K562 (cell line): ENCODE data around the gene PPT2. TPM values are rescaled to one million over a fixed set of nuclear protein-coding genes. Genes with fewer than 3 reads are reported as not detected.
A peak's percentile ranks its signal among the peaks of the same experiment; 100 is the strongest.

ENCODE experiments used
- CBX2 ChIP-seq: fragments of 200-600 bp; sonication (generic); IDR thresholded peaks from one replicate; pipeline ENCODE4 v1.6.1; 2012; ENCODE audit warnings: mild to moderate bottlenecking, low read length, inconsistent platforms; ENCODE audit not compliant: insufficient read depth, poor library complexity, severe bottlenecking
- HEY1 ChIP-seq: fragments of 250-450 bp; sonication (Bioruptor Pico); IDR thresholded peaks from 2 replicates; pipeline ENCODE4 v1.5.0; 2020; ENCODE audit warnings: mild to moderate bottlenecking, moderate library complexity, borderline replicate concordance
- L3MBTL2 ChIP-seq: fragments of 450-650 bp; IDR thresholded peaks from 2 replicates; pipeline ENCODE4 v1.6.1; 2016; ENCODE audit warnings: mild to moderate bottlenecking, moderate library complexity
- RBBP5 ChIP-seq: fragments of 200-600 bp; sonication (generic); IDR thresholded peaks from 2 replicates; pipeline ENCODE4 v1.6.1; 2012; ENCODE audit warnings: borderline replicate concordance, mild to moderate bottlenecking, low read length, control low read depth, inconsistent platforms; ENCODE audit not compliant: insufficient read depth, poor library complexity, severe bottlenecking
- RBFOX2 ChIP-seq: fragments of 200-400 bp; formaldehyde crosslinking; IDR thresholded peaks from 2 replicates; pipeline ENCODE4 v1.6.1; 2017; ENCODE audit warnings: low read depth, mild to moderate bottlenecking, low read length, moderate library complexity
- ZNF445 ChIP-seq: fragments of 250-450 bp; sonication (Bioruptor Pico); IDR thresholded peaks from 2 replicates; pipeline ENCODE4 v1.4.0; 2020; ENCODE audit warnings: low read depth, mild to moderate bottlenecking, moderate library complexity
- polyA plus RNA-seq, 8 experiments: library from polyadenylated mRNA; depleted of rRNA in 4 of 8; stranded (reverse) in 5 of 8; unstranded in 3 of 8; fragments of >200 nt; fragmentation: Nextera tagmentation in 2 of 8; fragmentation: Illumina TruSeq in 1 of 8; extraction: Ambion mirVana in 2 of 8; extraction: Trizol in 1 of 8; gene quantifications; 2 replicates each; pipeline versions ENCODE4 v1.2.1 to v1.2.3, GENCODE V29; 2011 to 2014; ENCODE audit warnings: inconsistent platforms in 1 of 8, missing spikeins in 1 of 8
- total RNA-seq, 7 experiments: library from RNA; depleted of rRNA in 6 of 7; stranded (reverse); fragments of >200 nt in 6 of 7; fragmentation: Illumina TruSeq in 2 of 7; extraction: Trizol in 2 of 7; gene quantifications; 2 replicates each; pipeline versions ENCODE4 v1.2.1 to v1.2.3, GENCODE V29; 2011 to 2021; ENCODE audit warnings: low replicate concordance in 1 of 7
- TF ChIP-seq, protein P1 (sequence below): fragments of 250-450 bp; sonication (Bioruptor Pico); IDR thresholded peaks from 2 replicates; pipeline ENCODE4 v1.8.0; 2021; ENCODE audit warnings: moderate library complexity, mild to moderate bottlenecking, inconsistent platforms
- TF ChIP-seq, protein P2 (sequence below): sonication (generic); formaldehyde crosslinking; IDR thresholded peaks from 2 replicates; pipeline ENCODE4 v1.5.0; 2020; ENCODE audit warnings: missing genetic modification reagents
- TF ChIP-seq, protein P3 (sequence below), 2 experiments: fragments of 450-650 bp in 1 of 2; sonication (generic) in 1 of 2; formaldehyde crosslinking in 1 of 2; IDR thresholded peaks; 2 replicates each; pipeline versions ENCODE4 v1.7.1 to v1.9.0; 2016 to 2022; ENCODE audit warnings: inconsistent platforms in 1 of 2, mild to moderate bottlenecking in 1 of 2, missing genetic modification reagents in 1 of 2
- TF ChIP-seq, protein P4 (sequence below): fragments of 450-650 bp; IDR thresholded peaks from 2 replicates; pipeline ENCODE4 v1.7.0; 2016; ENCODE audit warnings: borderline replicate concordance
- TF ChIP-seq, protein P5 (sequence below): fragments of 450-650 bp; formaldehyde crosslinking; IDR thresholded peaks from 2 replicates; pipeline ENCODE4 v1.4.0; 2020; ENCODE audit warnings: mild to moderate bottlenecking, moderate library complexity

The PPT2 gene
- total and polyA plus RNA-seq, 9 of the 15 experiments (the other 6 are each of a cell fraction or from before 2014, with no cell fraction given), result 27.4 to 98.8 (median 69.9) TPM

DNA sequence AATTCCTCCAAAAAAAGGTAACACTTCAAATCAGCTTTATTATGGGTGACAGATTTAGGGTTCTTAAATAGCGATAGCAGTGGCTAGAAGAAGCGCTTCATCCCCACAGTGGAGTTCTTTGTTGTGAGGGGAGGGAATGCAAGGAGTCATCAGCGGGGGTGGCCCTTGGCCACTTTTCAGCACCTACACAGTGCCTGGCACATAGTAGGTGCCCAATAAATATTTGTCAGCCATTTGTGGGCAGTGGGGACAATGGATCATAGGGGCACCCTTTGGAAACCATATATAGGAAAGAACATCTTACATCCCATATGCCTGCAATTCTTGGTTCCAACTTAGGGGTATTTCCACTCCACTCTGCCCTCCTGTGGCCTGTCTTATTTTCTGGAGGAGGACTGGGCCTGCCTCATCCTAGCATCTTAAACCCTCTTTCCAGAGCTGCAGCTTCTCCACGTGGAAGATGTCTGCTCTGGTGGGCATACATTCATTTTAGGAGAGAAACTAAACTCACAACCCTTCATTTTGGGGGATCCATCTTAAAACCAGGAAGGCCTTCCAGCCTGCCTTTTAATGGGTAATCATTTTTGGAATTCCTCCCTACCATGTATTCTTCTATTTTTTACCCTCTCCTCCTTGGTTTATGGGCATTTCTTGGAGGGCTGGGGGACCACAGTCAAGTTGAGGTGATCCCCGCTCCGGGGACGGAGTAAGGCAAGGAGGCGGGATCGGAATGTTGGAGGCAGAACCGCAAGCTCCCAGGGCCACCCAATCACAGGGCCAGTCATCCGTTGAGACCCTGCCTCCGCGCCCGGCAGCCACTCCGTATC lies 41.1 kb downstream of the PPT2 start (continued):
- TF ChIP-seq, protein P1, sequence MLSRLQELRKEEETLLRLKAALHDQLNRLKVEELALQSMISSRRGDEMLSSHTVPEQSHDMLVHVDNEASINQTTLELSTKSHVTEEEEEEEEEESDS (CRISPR knock-in tag), result no peak
- no peak; the same call in 1 of the 2 replicates for TF ChIP-seq L3MBTL2
- TF ChIP-seq, protein P2, sequence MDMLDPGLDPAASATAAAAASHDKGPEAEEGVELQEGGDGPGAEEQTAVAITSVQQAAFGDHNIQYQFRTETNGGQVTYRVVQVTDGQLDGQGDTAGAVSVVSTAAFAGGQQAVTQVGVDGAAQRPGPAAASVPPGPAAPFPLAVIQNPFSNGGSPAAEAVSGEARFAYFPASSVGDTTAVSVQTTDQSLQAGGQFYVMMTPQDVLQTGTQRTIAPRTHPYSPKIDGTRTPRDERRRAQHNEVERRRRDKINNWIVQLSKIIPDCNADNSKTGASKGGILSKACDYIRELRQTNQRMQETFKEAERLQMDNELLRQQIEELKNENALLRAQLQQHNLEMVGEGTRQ, result no peak
- TF ChIP-seq, protein P3, sequence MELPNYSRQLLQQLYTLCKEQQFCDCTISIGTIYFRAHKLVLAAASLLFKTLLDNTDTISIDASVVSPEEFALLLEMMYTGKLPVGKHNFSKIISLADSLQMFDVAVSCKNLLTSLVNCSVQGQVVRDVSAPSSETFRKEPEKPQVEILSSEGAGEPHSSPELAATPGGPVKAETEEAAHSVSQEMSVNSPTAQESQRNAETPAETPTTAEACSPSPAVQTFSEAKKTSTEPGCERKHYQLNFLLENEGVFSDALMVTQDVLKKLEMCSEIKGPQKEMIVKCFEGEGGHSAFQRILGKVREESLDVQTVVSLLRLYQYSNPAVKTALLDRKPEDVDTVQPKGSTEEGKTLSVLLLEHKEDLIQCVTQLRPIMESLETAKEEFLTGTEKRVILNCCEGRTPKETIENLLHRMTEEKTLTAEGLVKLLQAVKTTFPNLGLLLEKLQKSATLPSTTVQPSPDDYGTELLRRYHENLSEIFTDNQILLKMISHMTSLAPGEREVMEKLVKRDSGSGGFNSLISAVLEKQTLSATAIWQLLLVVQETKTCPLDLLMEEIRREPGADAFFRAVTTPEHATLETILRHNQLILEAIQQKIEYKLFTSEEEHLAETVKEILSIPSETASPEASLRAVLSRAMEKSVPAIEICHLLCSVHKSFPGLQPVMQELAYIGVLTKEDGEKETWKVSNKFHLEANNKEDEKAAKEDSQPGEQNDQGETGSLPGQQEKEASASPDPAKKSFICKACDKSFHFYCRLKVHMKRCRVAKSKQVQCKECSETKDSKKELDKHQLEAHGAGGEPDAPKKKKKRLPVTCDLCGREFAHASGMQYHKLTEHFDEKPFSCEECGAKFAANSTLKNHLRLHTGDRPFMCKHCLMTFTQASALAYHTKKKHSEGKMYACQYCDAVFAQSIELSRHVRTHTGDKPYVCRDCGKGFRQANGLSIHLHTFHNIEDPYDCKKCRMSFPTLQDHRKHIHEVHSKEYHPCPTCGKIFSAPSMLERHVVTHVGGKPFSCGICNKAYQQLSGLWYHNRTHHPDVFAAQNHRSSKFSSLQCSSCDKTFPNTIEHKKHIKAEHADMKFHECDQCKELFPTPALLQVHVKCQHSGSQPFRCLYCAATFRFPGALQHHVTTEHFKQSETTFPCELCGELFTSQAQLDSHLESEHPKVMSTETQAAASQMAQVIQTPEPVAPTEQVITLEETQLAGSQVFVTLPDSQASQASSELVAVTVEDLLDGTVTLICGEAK (IDR thresholded peaks at IDR 0.05), result no peak; the same call in 1 of the 2 replicates
- TF ChIP-seq, protein P3 (CRISPR knock-in tag; IDR thresholded peaks at IDR 0.05), result no peak
- TF ChIP-seq RBFOX2, result no peak
- TF ChIP-seq, protein P4, sequence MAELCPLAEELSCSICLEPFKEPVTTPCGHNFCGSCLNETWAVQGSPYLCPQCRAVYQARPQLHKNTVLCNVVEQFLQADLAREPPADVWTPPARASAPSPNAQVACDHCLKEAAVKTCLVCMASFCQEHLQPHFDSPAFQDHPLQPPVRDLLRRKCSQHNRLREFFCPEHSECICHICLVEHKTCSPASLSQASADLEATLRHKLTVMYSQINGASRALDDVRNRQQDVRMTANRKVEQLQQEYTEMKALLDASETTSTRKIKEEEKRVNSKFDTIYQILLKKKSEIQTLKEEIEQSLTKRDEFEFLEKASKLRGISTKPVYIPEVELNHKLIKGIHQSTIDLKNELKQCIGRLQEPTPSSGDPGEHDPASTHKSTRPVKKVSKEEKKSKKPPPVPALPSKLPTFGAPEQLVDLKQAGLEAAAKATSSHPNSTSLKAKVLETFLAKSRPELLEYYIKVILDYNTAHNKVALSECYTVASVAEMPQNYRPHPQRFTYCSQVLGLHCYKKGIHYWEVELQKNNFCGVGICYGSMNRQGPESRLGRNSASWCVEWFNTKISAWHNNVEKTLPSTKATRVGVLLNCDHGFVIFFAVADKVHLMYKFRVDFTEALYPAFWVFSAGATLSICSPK, result no peak
- no peak for TF ChIP-seq RBBP5
- TF ChIP-seq CBX2, result no peak
- TF ChIP-seq, protein P5, sequence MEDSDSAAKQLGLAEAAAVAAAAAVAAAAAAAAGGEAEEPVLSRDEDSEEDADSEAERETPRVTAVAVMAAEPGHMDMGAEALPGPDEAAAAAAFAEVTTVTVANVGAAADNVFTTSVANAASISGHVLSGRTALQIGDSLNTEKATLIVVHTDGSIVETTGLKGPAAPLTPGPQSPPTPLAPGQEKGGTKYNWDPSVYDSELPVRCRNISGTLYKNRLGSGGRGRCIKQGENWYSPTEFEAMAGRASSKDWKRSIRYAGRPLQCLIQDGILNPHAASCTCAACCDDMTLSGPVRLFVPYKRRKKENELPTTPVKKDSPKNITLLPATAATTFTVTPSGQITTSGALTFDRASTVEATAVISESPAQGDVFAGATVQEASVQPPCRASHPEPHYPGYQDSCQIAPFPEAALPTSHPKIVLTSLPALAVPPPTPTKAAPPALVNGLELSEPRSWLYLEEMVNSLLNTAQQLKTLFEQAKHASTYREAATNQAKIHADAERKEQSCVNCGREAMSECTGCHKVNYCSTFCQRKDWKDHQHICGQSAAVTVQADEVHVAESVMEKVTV (CRISPR knock-in tag), result peak; percentile 72
- no peak for TF ChIP-seq ZNF445 (CRISPR knock-in tag)
- TF ChIP-seq HEY1 (CRISPR knock-in tag), result no peak
